B cell (primary cell): ENCODE measurements around the gene KRTAP5-1. TPM values are rescaled to one million over a fixed set of nuclear protein-coding genes. Genes with fewer than 3 reads are reported as not detected.
A peak's percentile ranks its signal among the peaks of the same experiment; 100 is the strongest.

Experiments
- ATAC-seq: fragments of 200-7000 bp; cut with Tn5 transposase; one replicate; pipeline ENCODE4 v1.10.0; 2021; ENCODE audit warnings: low read depth, mild to moderate bottlenecking, moderate number of reproducible peaks, moderate library complexity
- CTCF ChIA-PET: fragments of 350-600 bp; sonication (Branson Sonifier 250); formaldehyde crosslinking; loops from one replicate; lab custom pipeline; 2021; ENCODE audit warnings: antibody characterized with exemption, inconsistent platforms; lab: Charles Lee
- POLR2A ChIA-PET: fragments of 350-600 bp; sonication (Branson Sonifier 250); formaldehyde crosslinking; loops from one replicate; lab custom pipeline; 2021; ENCODE audit warnings: antibody characterized with exemption; lab: Charles Lee
- DNase-seq: peaks from one replicate; pipeline ENCODE4 v3.0.0; 2013
- H2AFZ ChIP-seq: 2 replicates; pipeline ENCODE4 v1.6.1; 2012; ENCODE audit warnings: mild to moderate bottlenecking, low read depth, low read length; ENCODE audit not compliant: insufficient read depth, poor library complexity, severe bottlenecking
- H3K27ac ChIP-seq, 2 donors: 1 replicate in 1 of 2; 2 replicates in 1 of 2; pipeline ENCODE4 v1.5.1; 2012 to 2013; ENCODE audit warnings: low read length in 2 of 2, mild to moderate bottlenecking in 2 of 2, moderate library complexity in 1 of 2
- H3K27me3 ChIP-seq, 4 experiments: fragments of 200-600 bp in 1 of 4; sonication (generic) in 1 of 4; replicated peaks in 1 of 4; 1 replicate in 2 of 4; 2 replicates in 2 of 4; pipeline versions ENCODE4 v1.6.1 to v1.7.0; 2013 to 2016; ENCODE audit warnings: low read length in 3 of 4, mild to moderate bottlenecking in 2 of 4, mixed read lengths in 1 of 4, moderate library complexity in 1 of 4; ENCODE audit not compliant: insufficient read depth in 4 of 4, control insufficient read depth in 3 of 4; ENCODE audit errors: control extremely low read depth in 1 of 4
- H3K36me3 ChIP-seq, 2 experiments: replicated peaks in 1 of 2; 1 replicate in 1 of 2; 2 replicates in 1 of 2; pipeline versions ENCODE4 v1.6.1 to v1.7.1; 2013; ENCODE audit warnings: low read length in 1 of 2; ENCODE audit not compliant: insufficient read depth in 2 of 2, control insufficient read depth in 1 of 2; ENCODE audit errors: control extremely low read depth in 1 of 2, extremely low read depth in 1 of 2
- H3K4me1 ChIP-seq, 2 donors: fragments of 200-600 bp in 1 of 2; sonication (generic) in 1 of 2; 1 replicate in 1 of 2; 2 replicates in 1 of 2; pipeline versions ENCODE4 v1.5.1 to v1.6.1; 2013 to 2017; ENCODE audit warnings: low read length in 2 of 2; ENCODE audit not compliant: control insufficient read depth in 2 of 2, insufficient read depth in 2 of 2
- H3K4me2 ChIP-seq: replicated peaks from 2 replicates; pipeline ENCODE3; 2012; ENCODE audit warnings: mild to moderate bottlenecking, low read depth, low read length; ENCODE audit not compliant: poor library complexity, severe bottlenecking
- H3K4me3 ChIP-seq, 5 experiments: fragments of 200-600 bp in 1 of 5; sonication (generic) in 1 of 5; 1 replicate in 3 of 5; 2 replicates in 2 of 5; pipeline versions ENCODE4 v1.5.1 to v1.7.0; 2011 to 2016; ENCODE audit warnings: low read length in 4 of 5, mild to moderate bottlenecking in 4 of 5, low read depth in 2 of 5, control low read depth in 1 of 5, moderate library complexity in 1 of 5; ENCODE audit not compliant: insufficient read depth in 1 of 5; ENCODE audit errors: control extremely low read depth in 1 of 5, extremely low read depth in 1 of 5
- H3K79me2 ChIP-seq: fragments of 200-600 bp; sonication (generic); one replicate; pipeline ENCODE4 v1.6.0; 2016; ENCODE audit warnings: low read length; ENCODE audit not compliant: control insufficient read depth, insufficient read depth
- H3K9ac ChIP-seq: fragments of 200-600 bp; sonication (generic); 2 replicates; pipeline ENCODE4 v1.6.1; 2017; ENCODE audit warnings: mild to moderate bottlenecking, low read length, moderate library complexity
- H3K9me3 ChIP-seq, 3 donors: one replicate each; pipeline versions ENCODE4 v1.6.1 to v1.7.1; 2013; ENCODE audit warnings: low read length in 2 of 3; ENCODE audit not compliant: control insufficient read depth in 2 of 3, insufficient read depth in 1 of 3; ENCODE audit errors: control extremely low read depth in 1 of 3
- H4K20me1 ChIP-seq: 2 replicates; pipeline ENCODE4 v1.6.0; 2012; ENCODE audit warnings: mild to moderate bottlenecking, low read length; ENCODE audit not compliant: insufficient read depth, control insufficient read depth, poor library complexity, severe bottlenecking
- H3K27ac Mint-ChIP-seq: one replicate; pipeline ENCODE4 v1.8.0; 2021; ENCODE audit warnings: mixed read lengths
- H3K27me3 Mint-ChIP-seq: one replicate; pipeline ENCODE4 v1.8.0; 2021; ENCODE audit warnings: mixed read lengths
- H3K4me1 Mint-ChIP-seq: one replicate; pipeline ENCODE4 v1.8.0; 2021; ENCODE audit warnings: mixed read lengths
- H3K4me3 Mint-ChIP-seq: one replicate; pipeline ENCODE4 v1.8.0; 2021; ENCODE audit warnings: mixed read lengths
- H3K9me3 Mint-ChIP-seq: one replicate; pipeline ENCODE4 v1.8.0; 2022; ENCODE audit warnings: mixed read lengths; ENCODE audit not compliant: insufficient read depth
- CTCF ChIP-seq: fragments of 200-600 bp; IDR thresholded peaks from one replicate; pipeline ENCODE4 v1.8.0; 2022; ENCODE audit warnings: antibody characterized with exemption, mild to moderate bottlenecking
- EZH2 ChIP-seq: IDR thresholded peaks from 2 replicates; pipeline ENCODE4 v1.6.1; 2012; ENCODE audit warnings: borderline replicate concordance, low read depth, mild to moderate bottlenecking, moderate library complexity, low read length; ENCODE audit not compliant: insufficient read depth, poor library complexity, severe bottlenecking
- WGBS: methylation state at CpG from one replicate; pipeline ENCODE4 v1.1.5; 2013; ENCODE audit warnings: missing lambda C conversion rate; ENCODE audit not compliant: insufficient coverage; 5-methylcytosine and 5-hydroxymethylcytosine counted together
- intact Hi-C: fragments of 100-400 bp; cut with micrococcal nuclease; formaldehyde crosslinking; loops from one replicate; pipeline ENCODE4 v1.10.0; 2022
- polyA plus RNA-seq: library from polyadenylated mRNA; depleted of rRNA; stranded (reverse); fragments of >200 nt; gene quantifications from 2 replicates; pipeline ENCODE4 v1.2.3, GENCODE V29; 2012
- total RNA-seq, 2 donors: library from RNA; stranded (reverse); fragments of 120-200 nt in 1 of 2; gene quantifications; 1 replicate in 1 of 2; 2 replicates in 1 of 2; pipeline versions ENCODE4 v1.2.3 to v1.2.4, GENCODE V29; 2013 to 2022

Gene KRTAP5-1
- total and polyA plus RNA-seq, 2 donors (not counting 1 experiment from before 2014, with no cell fraction given): not detected

- no peaks in the 10 kb centered on the region for H4K20me1 ChIP-seq
- H3K9me3 ChIP-seq: peaks cover 0 to 11% (median 0%) of the 10 kb centered on the region in 3 donors
- 74% methylated on average over 14 of the region's 14 CpGs for WGBS
- no peaks in the 10 kb centered on the region for H3K36me3 ChIP-seq
- H3K27me3 ChIP-seq: peaks cover 0 to 37% (median 7%) of the 10 kb centered on the region in 4 experiments
- H3K27ac ChIP-seq: no peak overlapping the region
- peak overlapping the region; percentile 63 for H3K27ac Mint-ChIP-seq
- H3K4me1 Mint-ChIP-seq: peaks cover 20% of the 10 kb centered on the region
- H3K4me2 ChIP-seq: no peak overlapping the region
- peaks cover 27 to 28% of the 10 kb centered on the region in 2 donors for H3K4me1 ChIP-seq
- H3K79me2 ChIP-seq: no peaks in the 10 kb centered on the region
- peaks cover 5% of the 10 kb centered on the region for H3K27me3 Mint-ChIP-seq
- POLR2A ChIA-PET: interaction anchor here (0.7 kb wide), 1 partner anchor 12 kb away, joined by 5 read pairs; no protein-coding TSS in a partner anchor
- H2AFZ ChIP-seq: no peak overlapping the region
- H3K9me3 Mint-ChIP-seq: no peaks in the 10 kb centered on the region
- no peak overlapping the region for H3K4me3 ChIP-seq
- H3K9ac ChIP-seq: no peak overlapping the region
- no peak for TF ChIP-seq CTCF
- TF ChIP-seq EZH2: no peak
- DNase-seq (peak; percentile 44), ATAC-seq (no peak)
- H3K4me3 Mint-ChIP-seq: peak overlapping the region; percentile 32
- intact Hi-C loops: no loop called here
- CTCF ChIA-PET: interaction anchor here (1.3 kb wide), 1 partner anchor 23 kb away, joined by 6 read pairs; no protein-coding TSS in a partner anchor
These were observed 15.8 kb downstream of the KRTAP5-1 start for GRCh38 chr11:1569251-1569780.

DNA sequence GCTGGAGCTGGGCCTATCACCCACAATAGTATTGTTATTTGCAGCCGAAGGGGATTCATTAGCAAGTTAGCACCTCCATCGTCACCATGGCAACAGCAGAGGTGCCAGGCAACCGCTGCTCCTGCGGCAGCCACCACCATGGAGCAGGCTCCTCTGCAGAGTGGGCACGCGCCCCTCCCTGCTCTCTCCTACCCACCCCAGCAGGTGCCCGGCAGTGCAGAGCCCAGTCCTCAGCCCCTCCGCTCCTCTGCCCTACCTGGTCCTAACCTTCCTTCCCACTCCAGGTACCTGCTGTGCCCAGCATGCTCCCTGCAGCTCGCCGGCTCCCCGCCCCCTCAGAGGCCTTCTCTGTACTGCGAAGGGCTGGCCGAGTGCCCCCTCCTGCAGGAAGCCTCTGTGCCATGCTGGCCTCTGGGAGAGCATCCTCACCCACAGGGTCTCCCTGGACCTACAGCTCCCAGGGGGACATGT, 16.6 kb downstream of the KRTAP5-1 start:
- no peak overlapping the region for H3K4me3 Mint-ChIP-seq
- peaks cover 20% of the 10 kb centered on the region in 2 donors for H3K4me1 ChIP-seq
- no peak overlapping the region for H3K9ac ChIP-seq
- H3K4me2 ChIP-seq: no peak overlapping the region
- H3K27me3 ChIP-seq: peaks cover 0 to 37% (median 7%) of the 10 kb centered on the region in 4 experiments
- peaks cover 5% of the 10 kb centered on the region for H3K27me3 Mint-ChIP-seq
- peaks cover 13% of the 10 kb centered on the region for H3K4me1 Mint-ChIP-seq
- no peak for TF ChIP-seq CTCF
- no peak for TF ChIP-seq EZH2
- H4K20me1 ChIP-seq: no peaks in the 10 kb centered on the region
- no peaks in the 10 kb centered on the region for H3K79me2 ChIP-seq
- intact Hi-C loops: no loop called here
- H2AFZ ChIP-seq: no peak overlapping the region
- H3K4me3 ChIP-seq: no peak overlapping the region
- DNase-seq (peak; percentile 67), ATAC-seq (no peak)
- peaks cover 0 to 11% (median 0%) of the 10 kb centered on the region in 3 donors for H3K9me3 ChIP-seq
- 49% methylated on average over 11 of the region's 13 CpGs for WGBS
- ChIA-PET CTCF (no interaction called here), POLR2A (no interaction called here)
- H3K36me3 ChIP-seq: no peaks in the 10 kb centered on the region
- peak overlapping the region; percentile 6 for H3K27ac Mint-ChIP-seq
- no peaks in the 10 kb centered on the region for H3K9me3 Mint-ChIP-seq
- no peak overlapping the region for H3K27ac ChIP-seq
